ENCODE results near the gene NRROS.

Gene NRROS

GRCh38 chr3:196641333-196642054, 2.0 kb downstream of the NRROS start:
- no peak for TF ChIP-seq CTCF (IDR thresholded peaks at IDR 0.05; ENCODE audit: low read depth, low read length)
- no peak for DNase-seq (ENCODE audit: low read depth in 2 of 2)
- H3K4me3 ChIP-seq (replicated peaks in 1 of 2; ENCODE audit: low read depth in 2 of 2, low read length in 2 of 2): no peak overlapping the region

- TF ChIP-seq CTCF (IDR thresholded peaks at IDR 0.05; ENCODE audit: low read depth, low read length): no peak
- H3K4me3 ChIP-seq (replicated peaks in 1 of 2; ENCODE audit: low read depth in 2 of 2, low read length in 2 of 2): no peak overlapping the region
- DNase-seq (ENCODE audit: low read depth in 2 of 2): no peak
These were observed 2.9 kb downstream of the NRROS start for GRCh38 chr3:196642434-196642833.

GRCh38 chr3:196643201-196643749, 3.8 kb downstream of the NRROS start:
- no peak for DNase-seq (ENCODE audit: low read depth in 2 of 2)
- H3K4me3 ChIP-seq (replicated peaks in 1 of 2; ENCODE audit: low read depth in 2 of 2, low read length in 2 of 2): no peak overlapping the region
- TF ChIP-seq CTCF (IDR thresholded peaks at IDR 0.05; ENCODE audit: low read depth, low read length): no peak

- no peak overlapping the region for H3K4me3 ChIP-seq (replicated peaks in 1 of 2; ENCODE audit: low read depth in 2 of 2, low read length in 2 of 2)
- no peak for DNase-seq (ENCODE audit: low read depth in 2 of 2)
- no peak for TF ChIP-seq CTCF (IDR thresholded peaks at IDR 0.05; ENCODE audit: low read depth, low read length)
These were observed 4.3 kb downstream of the NRROS start for GRCh38 chr3:196643761-196644160.

GRCh38 chr3:196645096-196645495, 5.6 kb downstream of the NRROS start:
- TF ChIP-seq CTCF (IDR thresholded peaks at IDR 0.05; ENCODE audit: low read depth, low read length): no peak
- no peak for DNase-seq (ENCODE audit: low read depth in 2 of 2)
- no peak overlapping the region for H3K4me3 ChIP-seq (replicated peaks in 1 of 2; ENCODE audit: low read depth in 2 of 2, low read length in 2 of 2)

- no peak for TF ChIP-seq CTCF (IDR thresholded peaks at IDR 0.05; ENCODE audit: low read depth, low read length)
- DNase-seq (ENCODE audit: low read depth in 2 of 2): no peak
These were observed 6.6 kb downstream of the NRROS start for GRCh38 chr3:196645897-196646665.

More at GRCh38 chr3:196645897-196646665, 6.6 kb downstream of the NRROS start:
- no peak overlapping the region for H3K4me3 ChIP-seq (replicated peaks in 1 of 2; ENCODE audit: low read depth in 2 of 2, low read length in 2 of 2)
